Liver (tissue), 3 donors: ENCODE measurements around the gene KCNJ11.

Source experiments
- FOXA1 ChIP-seq: IDR thresholded peaks from 2 replicates; pipeline ENCODE4 v1.6.1; 2016; ENCODE audit warnings: antibody characterized with exemption
- JUND ChIP-seq, 2 donors: IDR thresholded peaks; 2 replicates each; pipeline ENCODE4 v1.6.1; 2016; ENCODE audit warnings: antibody characterized with exemption in 2 of 2
- NR2F2 ChIP-seq: IDR thresholded peaks from 2 replicates; pipeline ENCODE4 v1.6.1; 2016; ENCODE audit warnings: antibody characterized with exemption
- RAD21 ChIP-seq, 2 donors: IDR thresholded peaks; 2 replicates each; pipeline ENCODE4 v1.6.1; 2016; ENCODE audit warnings: antibody characterized with exemption in 2 of 2, mild to moderate bottlenecking in 2 of 2
- RXRA ChIP-seq, 2 donors: IDR thresholded peaks; 2 replicates each; pipeline ENCODE4 v1.6.1; 2017 to 2018; ENCODE audit warnings: antibody characterized with exemption in 2 of 2, mild to moderate bottlenecking in 1 of 2
- SP1 ChIP-seq: IDR thresholded peaks from 2 replicates; pipeline ENCODE4 v1.6.1; 2018; ENCODE audit warnings: antibody characterized with exemption, mild to moderate bottlenecking
- TAF1 ChIP-seq: conservative IDR thresholded peaks from 2 replicates; pipeline ENCODE4 v1.6.1; 2016; ENCODE audit warnings: antibody characterized with exemption, mild to moderate bottlenecking
- YY1 ChIP-seq: IDR thresholded peaks from 2 replicates; pipeline ENCODE4 v1.6.1; 2016; ENCODE audit warnings: antibody characterized with exemption, mild to moderate bottlenecking
- TF ChIP-seq, protein P1 (sequence below): fragments of 150-350 bp; IDR thresholded peaks from 2 replicates; pipeline ENCODE4 v1.5.1; 2017; ENCODE audit warnings: improper control_type of control experiment, low read depth, low read length; ENCODE audit not compliant: missing input control
- TF ChIP-seq, protein P2 (sequence below): IDR thresholded peaks from 2 replicates; pipeline ENCODE4 v1.6.1; 2016; ENCODE audit warnings: antibody characterized with exemption, mild to moderate bottlenecking
- TF ChIP-seq, protein P3 (sequence below): IDR thresholded peaks from 2 replicates; pipeline ENCODE4 v1.6.1; 2016; ENCODE audit warnings: antibody characterized with exemption
- TF ChIP-seq, protein P4 (sequence below): IDR thresholded peaks from 2 replicates; pipeline ENCODE4 v1.6.1; 2016; ENCODE audit warnings: antibody characterized with exemption
- donor health status: healthy.
- donor health status: healthy.

DNA sequence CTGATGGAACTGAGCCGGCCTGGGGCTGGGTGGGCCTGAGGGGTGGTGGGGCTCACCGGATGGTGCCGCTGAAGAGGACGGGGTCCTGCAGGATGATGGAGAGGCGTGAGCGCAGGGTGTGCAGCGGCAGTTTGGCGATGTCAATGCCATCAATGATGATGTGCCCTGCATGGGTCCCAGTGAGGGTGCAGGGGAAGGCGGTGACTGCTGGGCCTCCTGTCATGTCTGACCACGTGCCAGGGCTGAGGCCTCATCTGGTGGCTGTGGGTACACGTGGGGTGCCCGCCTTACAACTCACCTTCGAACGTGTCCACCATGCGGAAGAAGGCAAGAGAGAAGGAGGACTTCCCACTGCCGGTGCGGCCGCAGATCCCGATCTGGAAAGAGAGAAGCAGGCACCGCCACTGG, 7.1 kb upstream of the KCNJ11 start:
- TF ChIP-seq, protein P1, sequence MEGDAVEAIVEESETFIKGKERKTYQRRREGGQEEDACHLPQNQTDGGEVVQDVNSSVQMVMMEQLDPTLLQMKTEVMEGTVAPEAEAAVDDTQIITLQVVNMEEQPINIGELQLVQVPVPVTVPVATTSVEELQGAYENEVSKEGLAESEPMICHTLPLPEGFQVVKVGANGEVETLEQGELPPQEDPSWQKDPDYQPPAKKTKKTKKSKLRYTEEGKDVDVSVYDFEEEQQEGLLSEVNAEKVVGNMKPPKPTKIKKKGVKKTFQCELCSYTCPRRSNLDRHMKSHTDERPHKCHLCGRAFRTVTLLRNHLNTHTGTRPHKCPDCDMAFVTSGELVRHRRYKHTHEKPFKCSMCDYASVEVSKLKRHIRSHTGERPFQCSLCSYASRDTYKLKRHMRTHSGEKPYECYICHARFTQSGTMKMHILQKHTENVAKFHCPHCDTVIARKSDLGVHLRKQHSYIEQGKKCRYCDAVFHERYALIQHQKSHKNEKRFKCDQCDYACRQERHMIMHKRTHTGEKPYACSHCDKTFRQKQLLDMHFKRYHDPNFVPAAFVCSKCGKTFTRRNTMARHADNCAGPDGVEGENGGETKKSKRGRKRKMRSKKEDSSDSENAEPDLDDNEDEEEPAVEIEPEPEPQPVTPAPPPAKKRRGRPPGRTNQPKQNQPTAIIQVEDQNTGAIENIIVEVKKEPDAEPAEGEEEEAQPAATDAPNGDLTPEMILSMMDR: no peak
- TF ChIP-seq SP1 (no peak), FOXA1 (no peak), TAF1 (no peak), YY1 (no peak), RAD21 (IDR thresholded peaks at IDR 0.05) (no peak), NR2F2 (no peak), RXRA (IDR thresholded peaks at IDR 0.05) (no peak), JUND (IDR thresholded peaks at IDR 0.05) (no peak)
- TF ChIP-seq, protein P2, sequence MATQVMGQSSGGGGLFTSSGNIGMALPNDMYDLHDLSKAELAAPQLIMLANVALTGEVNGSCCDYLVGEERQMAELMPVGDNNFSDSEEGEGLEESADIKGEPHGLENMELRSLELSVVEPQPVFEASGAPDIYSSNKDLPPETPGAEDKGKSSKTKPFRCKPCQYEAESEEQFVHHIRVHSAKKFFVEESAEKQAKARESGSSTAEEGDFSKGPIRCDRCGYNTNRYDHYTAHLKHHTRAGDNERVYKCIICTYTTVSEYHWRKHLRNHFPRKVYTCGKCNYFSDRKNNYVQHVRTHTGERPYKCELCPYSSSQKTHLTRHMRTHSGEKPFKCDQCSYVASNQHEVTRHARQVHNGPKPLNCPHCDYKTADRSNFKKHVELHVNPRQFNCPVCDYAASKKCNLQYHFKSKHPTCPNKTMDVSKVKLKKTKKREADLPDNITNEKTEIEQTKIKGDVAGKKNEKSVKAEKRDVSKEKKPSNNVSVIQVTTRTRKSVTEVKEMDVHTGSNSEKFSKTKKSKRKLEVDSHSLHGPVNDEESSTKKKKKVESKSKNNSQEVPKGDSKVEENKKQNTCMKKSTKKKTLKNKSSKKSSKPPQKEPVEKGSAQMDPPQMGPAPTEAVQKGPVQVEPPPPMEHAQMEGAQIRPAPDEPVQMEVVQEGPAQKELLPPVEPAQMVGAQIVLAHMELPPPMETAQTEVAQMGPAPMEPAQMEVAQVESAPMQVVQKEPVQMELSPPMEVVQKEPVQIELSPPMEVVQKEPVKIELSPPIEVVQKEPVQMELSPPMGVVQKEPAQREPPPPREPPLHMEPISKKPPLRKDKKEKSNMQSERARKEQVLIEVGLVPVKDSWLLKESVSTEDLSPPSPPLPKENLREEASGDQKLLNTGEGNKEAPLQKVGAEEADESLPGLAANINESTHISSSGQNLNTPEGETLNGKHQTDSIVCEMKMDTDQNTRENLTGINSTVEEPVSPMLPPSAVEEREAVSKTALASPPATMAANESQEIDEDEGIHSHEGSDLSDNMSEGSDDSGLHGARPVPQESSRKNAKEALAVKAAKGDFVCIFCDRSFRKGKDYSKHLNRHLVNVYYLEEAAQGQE: no peak
- TF ChIP-seq, protein P3, sequence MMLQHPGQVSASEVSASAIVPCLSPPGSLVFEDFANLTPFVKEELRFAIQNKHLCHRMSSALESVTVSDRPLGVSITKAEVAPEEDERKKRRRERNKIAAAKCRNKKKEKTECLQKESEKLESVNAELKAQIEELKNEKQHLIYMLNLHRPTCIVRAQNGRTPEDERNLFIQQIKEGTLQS: no peak
- TF ChIP-seq, protein P4, sequence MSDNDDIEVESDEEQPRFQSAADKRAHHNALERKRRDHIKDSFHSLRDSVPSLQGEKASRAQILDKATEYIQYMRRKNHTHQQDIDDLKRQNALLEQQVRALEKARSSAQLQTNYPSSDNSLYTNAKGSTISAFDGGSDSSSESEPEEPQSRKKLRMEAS: no peak
